PC-3 (cell line): ENCODE measurements around the gene TFDP1. TPM values are rescaled to one million over a fixed set of nuclear protein-coding genes. Genes with fewer than 3 reads are reported as not detected.

Experiments used
- ATAC-seq: fragments of 200-7000 bp; cut with Tn5 transposase; 2 replicates; pipeline ENCODE4 v1.9.1; 2020; ENCODE audit warnings: mild to moderate bottlenecking, moderate library complexity
- BruUV-seq: library from RNA; stranded (reverse); fragments of 400-500 nt; replicated peaks from 2 replicates; lab custom pipeline; 2021; lab: Mats Ljungman, UMichigan
- CTCF ChIA-PET: fragments of 300-600 bp; sonication (Branson Sonifier 250); formaldehyde crosslinking; loops from one replicate; lab custom pipeline; 2022; ENCODE audit warnings: antibody characterized with exemption; lab: Charles Lee
- POLR2A ChIA-PET: fragments of 300-600 bp; sonication (Branson Sonifier 250); formaldehyde crosslinking; loops from one replicate; lab custom pipeline; 2022; ENCODE audit warnings: antibody characterized with exemption; ENCODE audit not compliant: unreplicated experiment; lab: Charles Lee
- DNase-seq: peaks from one replicate; pipeline ENCODE4 v3.0.0-alpha.2; 2015
- H2AFZ ChIP-seq: fragments of 300-600 bp; sonication (generic); 2 replicates; pipeline ENCODE4 v1.6.0; 2016; ENCODE audit warnings: antibody characterized with exemption, low read length
- H3F3A ChIP-seq: fragments of 300-600 bp; sonication (generic); one replicate; pipeline ENCODE4 v1.6.0; 2017; ENCODE audit warnings: antibody characterized with exemption, low read length, control low read depth, mild to moderate bottlenecking; ENCODE audit not compliant: unreplicated experiment
- H3K27ac ChIP-seq: fragments of 300-600 bp; sonication (generic); 2 replicates; pipeline ENCODE4 v1.5.1; 2016; ENCODE audit warnings: mild to moderate bottlenecking, low read length
- H3K27me3 ChIP-seq: fragments of 300-600 bp; sonication (generic); 2 replicates; pipeline ENCODE4 v1.6.1; 2016; ENCODE audit warnings: low read length, mixed read lengths
- H3K36me3 ChIP-seq: fragments of 300-600 bp; sonication (generic); 2 replicates; pipeline ENCODE4 v1.6.1; 2016; ENCODE audit warnings: low read depth, mixed run types, low read length, mixed read lengths
- H3K4me1 ChIP-seq: fragments of 300-600 bp; sonication (generic); 2 replicates; pipeline ENCODE4 v1.5.1; 2016; ENCODE audit warnings: low read length; ENCODE audit not compliant: insufficient read depth
- H3K4me2 ChIP-seq: fragments of 300-600 bp; sonication (generic); 2 replicates; pipeline ENCODE4 v1.6.0; 2016; ENCODE audit warnings: low read length
- H3K4me3 ChIP-seq: fragments of 300-600 bp; sonication (generic); 2 replicates; pipeline ENCODE4 v1.5.1; 2016; ENCODE audit warnings: mild to moderate bottlenecking, low read length, mixed read lengths
- H3K79me2 ChIP-seq: fragments of 300-600 bp; sonication (generic); 2 replicates; pipeline ENCODE4 v1.6.1; 2017; ENCODE audit warnings: low read length, mixed read lengths
- H3K9ac ChIP-seq: fragments of 300-600 bp; sonication (generic); 2 replicates; pipeline ENCODE4 v1.6.0; 2016; ENCODE audit warnings: mild to moderate bottlenecking, low read length
- H3K9me2 ChIP-seq: fragments of 300-600 bp; sonication (generic); replicated peaks from 2 replicates; pipeline ENCODE4 v1.6.1; 2016; ENCODE audit warnings: mixed run types, low read length, mixed read lengths
- H3K9me3 ChIP-seq: fragments of 300-600 bp; sonication (generic); 2 replicates; pipeline ENCODE4 v1.6.1; 2016; ENCODE audit warnings: low read length, mixed read lengths
- H4K20me1 ChIP-seq: fragments of 300-600 bp; sonication (generic); 2 replicates; pipeline ENCODE4 v1.6.1; 2016; ENCODE audit warnings: low read length, mixed read lengths
- EZH2 ChIP-seq: fragments of 300-600 bp; sonication (generic); IDR thresholded peaks from one replicate; pipeline ENCODE4 v1.6.1; 2017; ENCODE audit warnings: antibody characterized with exemption, mild to moderate bottlenecking, low read length; ENCODE audit not compliant: unreplicated experiment
- EZH2phosphoT487 ChIP-seq: fragments of 300-600 bp; sonication (generic); IDR thresholded peaks from 2 replicates; pipeline ENCODE4 v1.6.1; 2018; ENCODE audit warnings: mild to moderate bottlenecking, antibody characterized with exemption, low read length, borderline replicate concordance
- intact Hi-C: fragments of 100-400 bp; cut with micrococcal nuclease; formaldehyde crosslinking; loops from 2 replicates; pipeline ENCODE4 v1.9.0; 2023
- total RNA-seq: library from RNA; depleted of rRNA; stranded (reverse); fragments of >200 nt; gene quantifications from 2 replicates; pipeline ENCODE4 v1.2.3, GENCODE V29; 2014
- TF ChIP-seq, protein P1 (sequence below): fragments of 300-600 bp; sonication (generic); conservative IDR thresholded peaks from 2 replicates; pipeline ENCODE4 v1.5.1; 2017; ENCODE audit warnings: antibody characterized with exemption, low read depth, mild to moderate bottlenecking, low read length

The TFDP1 gene
- total RNA-seq, 1 experiment from 2014 or later = 89.5 TPM

DNA sequence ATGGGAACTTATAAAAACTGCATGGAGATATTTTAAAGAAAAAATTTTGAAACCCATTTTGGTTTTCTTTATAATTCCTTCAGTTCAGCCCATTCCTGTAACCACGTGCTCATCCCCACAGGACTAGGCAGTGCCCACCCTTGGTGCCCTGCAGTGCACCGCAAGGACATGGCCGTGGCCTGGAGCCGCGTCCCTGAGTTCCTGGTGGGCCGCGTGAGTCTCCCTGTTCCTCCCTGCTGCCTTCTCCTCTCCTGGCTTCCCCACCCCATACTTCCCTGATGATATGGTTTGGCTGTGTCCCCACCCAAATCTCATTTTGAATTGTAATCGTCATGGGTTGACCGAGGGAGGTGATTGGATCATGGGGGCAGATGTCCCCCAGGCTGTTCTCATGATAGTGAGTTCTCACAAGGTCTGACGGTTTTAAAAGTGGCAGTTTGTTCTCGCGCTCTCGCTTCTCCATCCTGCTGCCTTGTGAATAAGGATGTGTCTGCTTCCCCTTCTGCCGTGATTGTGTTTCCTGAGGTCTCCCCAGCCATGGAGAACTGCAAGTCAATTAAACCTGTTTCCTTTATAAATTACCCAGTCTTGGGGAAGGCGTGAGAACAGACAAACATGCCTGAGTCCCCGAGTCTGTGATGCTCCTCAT is 31.6 kb upstream of the TFDP1 start:
- no peaks in the 10 kb centered on the region for H3K27me3 ChIP-seq
- H3K9me3 ChIP-seq = no peaks in the 10 kb centered on the region
- H3K4me2 ChIP-seq = no peak overlapping the region
- no peak overlapping the region for H3K27ac ChIP-seq
- H3K4me1 ChIP-seq = no peaks in the 10 kb centered on the region
- no peaks in the 10 kb centered on the region for H3K36me3 ChIP-seq
- POLR2A ChIA-PET = no interaction called here
- TF ChIP-seq, protein P1, sequence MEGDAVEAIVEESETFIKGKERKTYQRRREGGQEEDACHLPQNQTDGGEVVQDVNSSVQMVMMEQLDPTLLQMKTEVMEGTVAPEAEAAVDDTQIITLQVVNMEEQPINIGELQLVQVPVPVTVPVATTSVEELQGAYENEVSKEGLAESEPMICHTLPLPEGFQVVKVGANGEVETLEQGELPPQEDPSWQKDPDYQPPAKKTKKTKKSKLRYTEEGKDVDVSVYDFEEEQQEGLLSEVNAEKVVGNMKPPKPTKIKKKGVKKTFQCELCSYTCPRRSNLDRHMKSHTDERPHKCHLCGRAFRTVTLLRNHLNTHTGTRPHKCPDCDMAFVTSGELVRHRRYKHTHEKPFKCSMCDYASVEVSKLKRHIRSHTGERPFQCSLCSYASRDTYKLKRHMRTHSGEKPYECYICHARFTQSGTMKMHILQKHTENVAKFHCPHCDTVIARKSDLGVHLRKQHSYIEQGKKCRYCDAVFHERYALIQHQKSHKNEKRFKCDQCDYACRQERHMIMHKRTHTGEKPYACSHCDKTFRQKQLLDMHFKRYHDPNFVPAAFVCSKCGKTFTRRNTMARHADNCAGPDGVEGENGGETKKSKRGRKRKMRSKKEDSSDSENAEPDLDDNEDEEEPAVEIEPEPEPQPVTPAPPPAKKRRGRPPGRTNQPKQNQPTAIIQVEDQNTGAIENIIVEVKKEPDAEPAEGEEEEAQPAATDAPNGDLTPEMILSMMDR = no peak
- no peak for TF ChIP-seq EZH2
- TF ChIP-seq EZH2phosphoT487 = no peak
- BruUV-seq = no TSS peak
- no peak overlapping the region for H3K4me3 ChIP-seq
- no peak overlapping the region for H3K9ac ChIP-seq
- CTCF ChIA-PET = no interaction called here
- H3F3A ChIP-seq = no peaks in the 10 kb centered on the region
- H3K79me2 ChIP-seq = no peaks in the 10 kb centered on the region
- no peaks in the 10 kb centered on the region for H4K20me1 ChIP-seq
- intact Hi-C loops = no loop called here
- no peak overlapping the region for H2AFZ ChIP-seq
- no peaks in the 10 kb centered on the region for H3K9me2 ChIP-seq
- DNase-seq = no peak
- no peak for ATAC-seq

DNA sequence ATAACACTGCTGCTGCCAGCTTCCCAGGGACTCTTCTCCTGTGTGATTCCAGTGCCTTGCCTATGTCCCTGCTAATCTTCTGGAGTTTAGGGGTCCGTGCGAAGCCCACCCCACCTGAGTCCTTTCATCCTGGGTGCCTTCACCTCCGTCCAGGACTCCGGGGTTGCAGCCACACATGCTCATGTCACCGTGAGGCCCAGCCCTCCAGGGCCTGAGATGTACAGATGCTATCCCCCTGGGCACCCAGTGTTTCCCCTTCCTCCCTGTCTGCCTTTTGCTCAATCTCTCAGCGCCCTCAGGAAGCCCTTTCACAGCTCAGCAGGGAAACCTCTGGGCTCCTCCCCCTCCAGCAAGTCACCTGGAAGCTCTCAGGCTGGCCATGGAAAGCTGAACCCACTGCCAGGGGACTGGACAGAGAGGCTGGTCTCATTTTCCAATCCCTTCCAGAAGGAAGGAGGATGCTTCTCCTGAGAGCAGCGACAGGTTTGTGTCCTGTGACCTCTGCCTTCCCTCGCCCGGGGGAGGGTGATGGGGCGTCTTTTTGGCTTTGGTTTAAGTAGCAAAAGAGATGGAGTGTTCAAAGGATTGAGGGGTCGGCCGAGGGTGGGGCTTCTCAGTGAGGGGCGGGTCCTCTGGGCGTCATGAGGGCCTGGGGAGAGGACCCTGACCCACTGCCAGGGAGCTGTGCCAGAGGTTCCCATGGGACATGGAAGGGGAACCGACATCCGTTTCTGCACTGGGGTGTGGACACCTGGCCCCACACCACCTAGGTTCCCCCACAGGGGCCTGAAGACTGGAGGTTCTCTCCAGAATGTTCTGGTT is 30.8 kb upstream of the TFDP1 start:
- H3K36me3 ChIP-seq = no peaks in the 10 kb centered on the region
- no peaks in the 10 kb centered on the region for H3K27me3 ChIP-seq
- H3K4me3 ChIP-seq = no peak overlapping the region
- no peaks in the 10 kb centered on the region for H3K4me1 ChIP-seq
- ChIA-PET POLR2A (no interaction called here), CTCF (no interaction called here)
- H3K9me2 ChIP-seq = no peaks in the 10 kb centered on the region
- no peaks in the 10 kb centered on the region for H3K9me3 ChIP-seq
- BruUV-seq = no TSS peak
- no peak overlapping the region for H2AFZ ChIP-seq
- H3K4me2 ChIP-seq = no peak overlapping the region
- intact Hi-C loops = no loop called here
- DNase-seq = no peak
- no peaks in the 10 kb centered on the region for H4K20me1 ChIP-seq
- no peaks in the 10 kb centered on the region for H3K79me2 ChIP-seq
- ATAC-seq = no peak
- no peak overlapping the region for H3K27ac ChIP-seq
- TF ChIP-seq, protein P1 = no peak
- no peak for TF ChIP-seq EZH2
- no peak for TF ChIP-seq EZH2phosphoT487
- no peak overlapping the region for H3K9ac ChIP-seq
- no peaks in the 10 kb centered on the region for H3F3A ChIP-seq

DNA sequence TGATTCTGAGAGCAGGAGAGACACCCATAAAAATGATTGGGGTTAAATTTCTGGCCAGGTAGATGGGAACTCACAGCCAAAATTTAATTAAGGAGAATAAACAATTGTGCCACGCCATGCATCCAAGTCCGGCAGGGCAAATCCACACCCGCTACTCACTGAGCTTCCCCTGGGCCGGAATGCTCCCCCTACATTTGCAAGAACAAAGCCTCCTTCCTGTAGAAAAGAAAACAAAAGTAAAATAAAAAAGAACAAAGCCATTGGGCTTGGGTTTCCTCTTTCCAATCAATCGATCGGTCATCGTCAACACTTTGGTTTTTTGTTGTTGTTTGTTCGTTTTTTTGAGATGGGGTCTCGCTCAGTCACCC is 30.2 kb upstream of the TFDP1 start:
- no peaks in the 10 kb centered on the region for H4K20me1 ChIP-seq
- no TSS peak for BruUV-seq
- no peak overlapping the region for H3K9ac ChIP-seq
- no peak for TF ChIP-seq EZH2phosphoT487
- TF ChIP-seq, protein P1 = no peak
- no peak for TF ChIP-seq EZH2
- H3K36me3 ChIP-seq = no peaks in the 10 kb centered on the region
- no peaks in the 10 kb centered on the region for H3K4me1 ChIP-seq
- H3K27ac ChIP-seq = no peak overlapping the region
- no peak overlapping the region for H3K4me3 ChIP-seq
- POLR2A ChIA-PET = no interaction called here
- H2AFZ ChIP-seq = no peak overlapping the region
- H3F3A ChIP-seq = no peaks in the 10 kb centered on the region
- H3K4me2 ChIP-seq = no peak overlapping the region
- CTCF ChIA-PET = no interaction called here
- ATAC-seq (no peak), DNase-seq (no peak)
- H3K9me3 ChIP-seq = no peaks in the 10 kb centered on the region
- H3K27me3 ChIP-seq = no peaks in the 10 kb centered on the region
- no peaks in the 10 kb centered on the region for H3K79me2 ChIP-seq
- no peaks in the 10 kb centered on the region for H3K9me2 ChIP-seq
- intact Hi-C loops = no loop called here
